H1 (cell line): ENCODE data around the gene TXLNG. TPM values are rescaled to one million over a fixed set of nuclear protein-coding genes. Genes with fewer than 3 reads are reported as not detected.

Experiments
- CTCF ChIA-PET: fragments of 300-600 bp; sonication (Branson Sonifier 250); formaldehyde crosslinking; loops from one replicate; lab custom pipeline; 2021; ENCODE audit not compliant: partially characterized antibody; lab: Charles Lee
- POLR2A ChIA-PET: fragments of 300-600 bp; sonication (Branson Sonifier 250); formaldehyde crosslinking; loops from one replicate; lab custom pipeline; 2021; ENCODE audit warnings: inconsistent platforms; ENCODE audit not compliant: partially characterized antibody; lab: Charles Lee
- DNase-seq, 2 experiments: peaks; one replicate each; pipeline versions ENCODE4 v3.0.0 to v3.0.0-alpha.2; 2010 to 2022; ENCODE audit warnings: low spot score in 2 of 2, low read depth in 1 of 2, mixed read lengths in 1 of 2
- FAIRE-seq: peaks from 2 replicates; lab custom pipeline; 2011; peaks lifted over from hg19 to GRCh38; lab: Jason Lieb, UNC
- H2AFZ ChIP-seq: 2 replicates; pipeline ENCODE4 v1.8.1; 2012; ENCODE audit warnings: low read length, inconsistent platforms
- H2AK5ac ChIP-seq: 2 replicates; pipeline ENCODE4 v1.6.1; 2013; ENCODE audit warnings: low read depth, low read length
- H2BK120ac ChIP-seq: replicated peaks from 2 replicates; pipeline ENCODE3; 2013; ENCODE audit warnings: low read depth, low read length, inconsistent platforms
- H2BK12ac ChIP-seq: 2 replicates; pipeline ENCODE4 v1.6.1; 2013; ENCODE audit warnings: low read depth, low read length
- H2BK15ac ChIP-seq: 2 replicates; pipeline ENCODE4 v1.6.1; 2013; ENCODE audit warnings: low read length
- H2BK20ac ChIP-seq: 2 replicates; pipeline ENCODE4 v1.6.1; 2013; ENCODE audit warnings: low read length
- H2BK5ac ChIP-seq: 2 replicates; pipeline ENCODE4 v1.6.1; 2013; ENCODE audit warnings: low read depth, low read length
- H3K14ac ChIP-seq: 2 replicates; pipeline ENCODE4 v1.6.1; 2013; ENCODE audit warnings: inconsistent platforms; ENCODE audit not compliant: insufficient read length
- H3K18ac ChIP-seq: 2 replicates; pipeline ENCODE4 v1.6.1; 2013; ENCODE audit warnings: low read length; ENCODE audit errors: extremely low read depth
- H3K23ac ChIP-seq: 2 replicates; pipeline ENCODE4 v1.6.1; 2013; ENCODE audit warnings: inconsistent platforms; ENCODE audit not compliant: insufficient read length
- H3K23me2 ChIP-seq: 2 replicates; pipeline ENCODE4 v1.6.1; 2013; ENCODE audit warnings: low read depth, low read length
- H3K27ac ChIP-seq: 2 replicates; pipeline ENCODE4 v1.6.1; 2011; ENCODE audit warnings: low read depth, low read length, inconsistent platforms
- H3K27me3 ChIP-seq, 4 experiments: replicated peaks in 1 of 4; 1 replicate in 1 of 4; 2 replicates in 3 of 4; pipeline versions ENCODE4 v1.6.1 to v1.8.1; 2011 to 2013; ENCODE audit warnings: low read length in 3 of 4, mild to moderate bottlenecking in 3 of 4, inconsistent platforms in 2 of 4, mixed read lengths in 2 of 4, moderate library complexity in 1 of 4; ENCODE audit not compliant: control insufficient read depth in 3 of 4, insufficient read depth in 3 of 4; ENCODE audit errors: extremely low read depth in 1 of 4
- H3K36me3 ChIP-seq, 4 experiments: 2 replicates each; pipeline versions ENCODE4 v1.6.1 to v1.8.1; 2011 to 2013; ENCODE audit warnings: mild to moderate bottlenecking in 4 of 4, low read length in 3 of 4, moderate library complexity in 2 of 4, control low read depth in 1 of 4, inconsistent platforms in 1 of 4; ENCODE audit not compliant: insufficient read depth in 4 of 4, control insufficient read depth in 2 of 4
- H3K4ac ChIP-seq: replicated peaks from 2 replicates; pipeline ENCODE3; 2013; ENCODE audit warnings: low read length, low read depth, mixed read lengths, inconsistent platforms; ENCODE audit not compliant: insufficient read length
- H3K4me1 ChIP-seq, 4 experiments: replicated peaks in 1 of 4; 1 replicate in 1 of 4; 2 replicates in 3 of 4; pipeline versions ENCODE4 v1.6.1 to v1.8.1; 2011 to 2013; ENCODE audit warnings: low read length in 3 of 4, inconsistent platforms in 2 of 4, mixed read lengths in 1 of 4; ENCODE audit not compliant: insufficient read depth in 4 of 4, control insufficient read depth in 3 of 4
- H3K4me2 ChIP-seq, 2 experiments: 2 replicates each; pipeline versions ENCODE4 v1.6.1 to v1.8.1; 2011 to 2013; ENCODE audit warnings: low read depth in 2 of 2, low read length in 2 of 2, control low read depth in 1 of 2, inconsistent platforms in 1 of 2, mild to moderate bottlenecking in 1 of 2; ENCODE audit not compliant: insufficient read depth in 1 of 2
- H3K4me3 ChIP-seq, 4 experiments: fragments of 200-600, 300-600 bp in 1 of 4; sonication (generic), shearing (Covaris generic), sonication (Bioruptor Twin) in 1 of 4; 2 replicates each; pipeline versions ENCODE4 v1.5.1 to v1.8.1; 2011 to 2016; ENCODE audit warnings: low read length in 4 of 4, low read depth in 3 of 4, control low read depth in 2 of 4, inconsistent platforms in 2 of 4, mild to moderate bottlenecking in 2 of 4, mixed read lengths in 1 of 4, moderate library complexity in 1 of 4; ENCODE audit not compliant: insufficient read depth in 2 of 4; ENCODE audit errors: extremely low read depth in 1 of 4
- H3K56ac ChIP-seq: replicated peaks from 2 replicates; pipeline ENCODE3; 2013; ENCODE audit warnings: low read depth, mild to moderate bottlenecking, mixed read lengths, low read length, inconsistent platforms; ENCODE audit not compliant: insufficient read length
- H3K79me1 ChIP-seq: 2 replicates; pipeline ENCODE4 v1.6.1; 2013; ENCODE audit warnings: low read depth, low read length, control low read depth
- H3K79me2 ChIP-seq, 2 experiments: 2 replicates each; pipeline versions ENCODE4 v1.6.1 to v1.8.1; 2012 to 2013; ENCODE audit warnings: low read length in 2 of 2, mild to moderate bottlenecking in 2 of 2, inconsistent platforms in 1 of 2; ENCODE audit not compliant: insufficient read depth in 2 of 2, control insufficient read depth in 1 of 2
- H3K9ac ChIP-seq, 4 experiments: replicated peaks in 1 of 4; 1 replicate in 1 of 4; 2 replicates in 3 of 4; pipeline versions ENCODE4 v1.6.1 to v1.8.1; 2011 to 2013; ENCODE audit warnings: low read depth in 3 of 4, low read length in 3 of 4, control low read depth in 2 of 4, mild to moderate bottlenecking in 2 of 4, moderate library complexity in 2 of 4, inconsistent platforms in 1 of 4; ENCODE audit errors: extremely low read depth in 1 of 4
- H3K9me3 ChIP-seq, 2 experiments: 2 replicates each; pipeline versions ENCODE4 v1.6.1 to v1.8.1; 2012 to 2013; ENCODE audit warnings: mild to moderate bottlenecking in 2 of 2, moderate library complexity in 2 of 2, control low read depth in 1 of 2, inconsistent platforms in 1 of 2, low read depth in 1 of 2, low read length in 1 of 2, mixed read lengths in 1 of 2; ENCODE audit not compliant: insufficient read depth in 2 of 2
- H4K20me1 ChIP-seq, 2 experiments: replicated peaks in 1 of 2; 2 replicates each; pipeline versions ENCODE3 to v1.8.1; 2011 to 2013; ENCODE audit warnings: inconsistent platforms in 2 of 2, low read length in 2 of 2, mild to moderate bottlenecking in 1 of 2; ENCODE audit not compliant: insufficient read depth in 2 of 2, control insufficient read depth in 1 of 2
- H4K5ac ChIP-seq: 2 replicates; pipeline ENCODE4 v1.6.1; 2013; ENCODE audit warnings: low read length, low read depth, mixed read lengths, inconsistent platforms; ENCODE audit not compliant: insufficient read length
- H4K8ac ChIP-seq: 2 replicates; pipeline ENCODE4 v1.8.0; 2013; ENCODE audit warnings: mild to moderate bottlenecking, moderate library complexity, low read length, inconsistent platforms; ENCODE audit not compliant: insufficient read depth; ENCODE audit errors: extremely low read depth
- H4K91ac ChIP-seq: replicated peaks from 2 replicates; pipeline ENCODE3; 2013; ENCODE audit warnings: low read length, mixed read lengths, inconsistent platforms; ENCODE audit not compliant: insufficient read length
- polyA plus RNA-seq, 7 experiments: library from polyadenylated mRNA; depleted of rRNA in 3 of 7; stranded (reverse) in 5 of 7; unstranded in 2 of 7; fragments of >200 nt in 5 of 7; fragments of 200-250 nt in 2 of 7; gene quantifications; 1 replicate in 5 of 7; 2 replicates in 1 of 7; 4 replicates in 1 of 7; pipeline versions ENCODE4 v1.2.1 to v1.2.3, GENCODE V29; 2011 to 2013; ENCODE audit warnings: missing spikeins in 2 of 7, mixed read lengths in 2 of 7
- total RNA-seq: library from RNA; stranded (reverse); fragmentation: NEBNext Ultra II Directional; extraction: Animal tissue kit (Norgen Biotek cat#: 25700); gene quantifications from 2 replicates; pipeline ENCODE4 v1.2.1, GENCODE V29; 2021
- TF ChIP-seq, protein P1 (sequence below): fragments of 300-600 bp; sonication (generic); IDR thresholded peaks from 2 replicates; pipeline ENCODE4 v1.7.1; 2012; ENCODE audit warnings: low read length, moderate library complexity, mild to moderate bottlenecking, inconsistent platforms; ENCODE audit not compliant: insufficient replicate concordance

The TXLNG gene
- total and polyA plus RNA-seq, 2 of the 8 experiments (the other 6 are each of a cell fraction or from before 2014, with no cell fraction given), result 32.9 to 42.9 TPM

DNA sequence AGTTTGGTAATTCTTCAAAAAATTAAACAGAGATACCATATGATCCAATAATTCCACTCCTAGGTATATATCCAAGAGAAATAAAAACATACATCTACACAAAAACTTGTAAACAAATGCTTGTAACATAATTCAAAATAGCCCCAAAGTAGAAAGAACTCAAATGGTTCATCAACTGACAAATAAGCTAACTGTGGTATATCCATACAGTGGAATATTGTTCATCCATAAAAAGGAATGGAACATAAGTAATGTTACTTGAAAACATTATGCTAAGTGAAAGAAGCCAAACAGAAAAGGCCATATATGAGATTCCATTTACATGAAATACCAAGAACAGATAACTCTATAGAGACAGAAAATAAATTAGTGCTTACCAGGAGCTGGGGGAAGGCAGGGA lies 70.5 kb downstream of the TXLNG start:
- no peak overlapping the region for H2BK15ac ChIP-seq
- H3K36me3 ChIP-seq, result peaks cover 2 to 69% (median 43%) of the 10 kb centered on the region in 4 experiments; a peak in 6 of 8 replicates
- H2AFZ ChIP-seq, result no peak overlapping the region
- H3K9me3 ChIP-seq, result no peaks in the 10 kb centered on the region
- H3K18ac ChIP-seq, result no peak overlapping the region
- H3K23ac ChIP-seq, result no peak overlapping the region
- no peak overlapping the region for H2BK12ac ChIP-seq
- no peak overlapping the region for H4K8ac ChIP-seq
- ChIA-PET CTCF (no interaction called here), POLR2A (interaction anchor here (1.5 kb wide), 1 partner anchor 12 kb away, joined by 5 read pairs; no protein-coding TSS in a partner anchor)
- H3K27me3 ChIP-seq, result no peaks in the 10 kb centered on the region
- H3K79me1 ChIP-seq, result peaks cover 2% of the 10 kb centered on the region; the same call in 1 of the 2 replicates
- peaks cover 0 to 9% of the 10 kb centered on the region in 2 experiments for H4K20me1 ChIP-seq
- no peaks in the 10 kb centered on the region for H3K4me1 ChIP-seq
- H3K4me3 ChIP-seq, result no peak overlapping the region
- H3K23me2 ChIP-seq, result no peaks in the 10 kb centered on the region
- no peak overlapping the region for H3K4ac ChIP-seq
- H3K27ac ChIP-seq, result no peak overlapping the region
- no peak overlapping the region for H4K5ac ChIP-seq
- no peak overlapping the region for H2BK20ac ChIP-seq
- DNase-seq (no peak), FAIRE-seq (no peak)
- no peak overlapping the region for H2BK120ac ChIP-seq
- H3K79me2 ChIP-seq, result peaks cover 0 to 48% of the 10 kb centered on the region in 2 experiments; a peak in 2 of 4 replicates
- H2BK5ac ChIP-seq, result no peak overlapping the region
- H3K4me2 ChIP-seq, result no peak overlapping the region
- H4K91ac ChIP-seq, result no peak overlapping the region
- no peak overlapping the region for H2AK5ac ChIP-seq
- H3K9ac ChIP-seq, result no peak overlapping the region
- no peak overlapping the region for H3K56ac ChIP-seq
- H3K14ac ChIP-seq, result no peak overlapping the region
- TF ChIP-seq, protein P1, sequence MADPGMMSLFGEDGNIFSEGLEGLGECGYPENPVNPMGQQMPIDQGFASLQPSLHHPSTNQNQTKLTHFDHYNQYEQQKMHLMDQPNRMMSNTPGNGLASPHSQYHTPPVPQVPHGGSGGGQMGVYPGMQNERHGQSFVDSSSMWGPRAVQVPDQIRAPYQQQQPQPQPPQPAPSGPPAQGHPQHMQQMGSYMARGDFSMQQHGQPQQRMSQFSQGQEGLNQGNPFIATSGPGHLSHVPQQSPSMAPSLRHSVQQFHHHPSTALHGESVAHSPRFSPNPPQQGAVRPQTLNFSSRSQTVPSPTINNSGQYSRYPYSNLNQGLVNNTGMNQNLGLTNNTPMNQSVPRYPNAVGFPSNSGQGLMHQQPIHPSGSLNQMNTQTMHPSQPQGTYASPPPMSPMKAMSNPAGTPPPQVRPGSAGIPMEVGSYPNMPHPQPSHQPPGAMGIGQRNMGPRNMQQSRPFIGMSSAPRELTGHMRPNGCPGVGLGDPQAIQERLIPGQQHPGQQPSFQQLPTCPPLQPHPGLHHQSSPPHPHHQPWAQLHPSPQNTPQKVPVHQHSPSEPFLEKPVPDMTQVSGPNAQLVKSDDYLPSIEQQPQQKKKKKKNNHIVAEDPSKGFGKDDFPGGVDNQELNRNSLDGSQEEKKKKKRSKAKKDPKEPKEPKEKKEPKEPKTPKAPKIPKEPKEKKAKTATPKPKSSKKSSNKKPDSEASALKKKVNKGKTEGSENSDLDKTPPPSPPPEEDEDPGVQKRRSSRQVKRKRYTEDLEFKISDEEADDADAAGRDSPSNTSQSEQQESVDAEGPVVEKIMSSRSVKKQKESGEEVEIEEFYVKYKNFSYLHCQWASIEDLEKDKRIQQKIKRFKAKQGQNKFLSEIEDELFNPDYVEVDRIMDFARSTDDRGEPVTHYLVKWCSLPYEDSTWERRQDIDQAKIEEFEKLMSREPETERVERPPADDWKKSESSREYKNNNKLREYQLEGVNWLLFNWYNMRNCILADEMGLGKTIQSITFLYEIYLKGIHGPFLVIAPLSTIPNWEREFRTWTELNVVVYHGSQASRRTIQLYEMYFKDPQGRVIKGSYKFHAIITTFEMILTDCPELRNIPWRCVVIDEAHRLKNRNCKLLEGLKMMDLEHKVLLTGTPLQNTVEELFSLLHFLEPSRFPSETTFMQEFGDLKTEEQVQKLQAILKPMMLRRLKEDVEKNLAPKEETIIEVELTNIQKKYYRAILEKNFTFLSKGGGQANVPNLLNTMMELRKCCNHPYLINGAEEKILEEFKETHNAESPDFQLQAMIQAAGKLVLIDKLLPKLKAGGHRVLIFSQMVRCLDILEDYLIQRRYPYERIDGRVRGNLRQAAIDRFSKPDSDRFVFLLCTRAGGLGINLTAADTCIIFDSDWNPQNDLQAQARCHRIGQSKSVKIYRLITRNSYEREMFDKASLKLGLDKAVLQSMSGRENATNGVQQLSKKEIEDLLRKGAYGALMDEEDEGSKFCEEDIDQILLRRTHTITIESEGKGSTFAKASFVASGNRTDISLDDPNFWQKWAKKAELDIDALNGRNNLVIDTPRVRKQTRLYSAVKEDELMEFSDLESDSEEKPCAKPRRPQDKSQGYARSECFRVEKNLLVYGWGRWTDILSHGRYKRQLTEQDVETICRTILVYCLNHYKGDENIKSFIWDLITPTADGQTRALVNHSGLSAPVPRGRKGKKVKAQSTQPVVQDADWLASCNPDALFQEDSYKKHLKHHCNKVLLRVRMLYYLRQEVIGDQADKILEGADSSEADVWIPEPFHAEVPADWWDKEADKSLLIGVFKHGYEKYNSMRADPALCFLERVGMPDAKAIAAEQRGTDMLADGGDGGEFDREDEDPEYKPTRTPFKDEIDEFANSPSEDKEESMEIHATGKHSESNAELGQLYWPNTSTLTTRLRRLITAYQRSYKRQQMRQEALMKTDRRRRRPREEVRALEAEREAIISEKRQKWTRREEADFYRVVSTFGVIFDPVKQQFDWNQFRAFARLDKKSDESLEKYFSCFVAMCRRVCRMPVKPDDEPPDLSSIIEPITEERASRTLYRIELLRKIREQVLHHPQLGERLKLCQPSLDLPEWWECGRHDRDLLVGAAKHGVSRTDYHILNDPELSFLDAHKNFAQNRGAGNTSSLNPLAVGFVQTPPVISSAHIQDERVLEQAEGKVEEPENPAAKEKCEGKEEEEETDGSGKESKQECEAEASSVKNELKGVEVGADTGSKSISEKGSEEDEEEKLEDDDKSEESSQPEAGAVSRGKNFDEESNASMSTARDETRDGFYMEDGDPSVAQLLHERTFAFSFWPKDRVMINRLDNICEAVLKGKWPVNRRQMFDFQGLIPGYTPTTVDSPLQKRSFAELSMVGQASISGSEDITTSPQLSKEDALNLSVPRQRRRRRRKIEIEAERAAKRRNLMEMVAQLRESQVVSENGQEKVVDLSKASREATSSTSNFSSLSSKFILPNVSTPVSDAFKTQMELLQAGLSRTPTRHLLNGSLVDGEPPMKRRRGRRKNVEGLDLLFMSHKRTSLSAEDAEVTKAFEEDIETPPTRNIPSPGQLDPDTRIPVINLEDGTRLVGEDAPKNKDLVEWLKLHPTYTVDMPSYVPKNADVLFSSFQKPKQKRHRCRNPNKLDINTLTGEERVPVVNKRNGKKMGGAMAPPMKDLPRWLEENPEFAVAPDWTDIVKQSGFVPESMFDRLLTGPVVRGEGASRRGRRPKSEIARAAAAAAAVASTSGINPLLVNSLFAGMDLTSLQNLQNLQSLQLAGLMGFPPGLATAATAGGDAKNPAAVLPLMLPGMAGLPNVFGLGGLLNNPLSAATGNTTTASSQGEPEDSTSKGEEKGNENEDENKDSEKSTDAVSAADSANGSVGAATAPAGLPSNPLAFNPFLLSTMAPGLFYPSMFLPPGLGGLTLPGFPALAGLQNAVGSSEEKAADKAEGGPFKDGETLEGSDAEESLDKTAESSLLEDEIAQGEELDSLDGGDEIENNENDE, result no peak
